Aorta (tissue), 5 donors: ENCODE results near the gene IL3RA. TPM values are rescaled to one million over a fixed set of nuclear protein-coding genes. Genes with fewer than 3 reads are reported as not detected.
"Not testable (repeated sequence)": the region's sequence is repeated elsewhere in the genome, so short reads cannot be mapped to it uniquely, and the experiment has no call there.

Experiments used
- ATAC-seq: fragments of 200-7000 bp; cut with Tn5 transposase; one replicate; pipeline ENCODE4 v1.9.1; 2022; ENCODE audit warnings: moderate library complexity; ENCODE audit not compliant: low FRiP score
- DNase-seq, 2 donors: peaks; one replicate each; pipeline ENCODE4 v3.0.0-alpha.2; 2020
- H3K27ac ChIP-seq, 2 donors: one replicate each; pipeline ENCODE4 v1.5.1; 2013; ENCODE audit warnings: low read length in 2 of 2, mild to moderate bottlenecking in 2 of 2, moderate library complexity in 2 of 2, control low read depth in 1 of 2, inconsistent platforms in 1 of 2, low read depth in 1 of 2
- H3K27me3 ChIP-seq, 2 donors: one replicate each; pipeline ENCODE4 v1.6.1; 2013; ENCODE audit warnings: control low read depth in 1 of 2, low read length in 1 of 2, mild to moderate bottlenecking in 1 of 2, moderate library complexity in 1 of 2; ENCODE audit not compliant: insufficient read depth in 2 of 2, control insufficient read depth in 1 of 2
- H3K36me3 ChIP-seq, 2 donors: one replicate each; pipeline ENCODE4 v1.6.1; 2013; ENCODE audit warnings: control low read depth in 1 of 2, low read length in 1 of 2, mild to moderate bottlenecking in 1 of 2; ENCODE audit not compliant: insufficient read depth in 2 of 2, control insufficient read depth in 1 of 2
- H3K4me1 ChIP-seq, 2 donors: one replicate each; pipeline ENCODE4 v1.6.1; 2013; ENCODE audit warnings: low read length in 2 of 2, control low read depth in 1 of 2, mild to moderate bottlenecking in 1 of 2, moderate library complexity in 1 of 2; ENCODE audit not compliant: insufficient read depth in 2 of 2, control insufficient read depth in 1 of 2
- H3K4me3 ChIP-seq, 2 donors: one replicate each; pipeline ENCODE4 v1.5.1; 2013; ENCODE audit warnings: low read length in 2 of 2, control low read depth in 1 of 2, mild to moderate bottlenecking in 1 of 2
- H3K9me3 ChIP-seq: one replicate; pipeline ENCODE4 v1.6.1; 2013; ENCODE audit warnings: mild to moderate bottlenecking, low read length; ENCODE audit not compliant: control insufficient read depth
- WGBS, 2 donors: extraction: QIAGEN DNeasy Blood & Tissue Kit; methylation state at CpG; one replicate each; pipeline ENCODE4 v1.1.7; 2013; 5-methylcytosine and 5-hydroxymethylcytosine counted together
- intact Hi-C, 2 donors: fragments of 100-400 bp; cut with DNase I; formaldehyde crosslinking; loops; one replicate each; pipeline versions ENCODE4 v1.14.2 to v1.15.0; 2022
- polyA plus RNA-seq, 2 donors: library from polyadenylated mRNA; stranded (reverse); fragments of 200-250 nt; gene quantifications; one replicate each; pipeline ENCODE4 v1.2.3, GENCODE V29; 2013
- total RNA-seq, 2 donors: library from RNA; stranded (reverse); fragmentation: NEBNext Ultra II Directional; extraction: Animal tissue kit (Norgen Biotek cat#: 25700); gene quantifications; one replicate each; pipeline ENCODE4 v1.2.1, GENCODE V29; 2021
- donor health status: healthy with polysubstance abuse.
- donor health status: Bipolar disorder and iron deficiency.
- donor health status: DM: no; HTN: no; CAD: no.
- donor health status: DM: no; HTN: no; CAD: no.
- donor health status: DM: yes; HTN: yes; CAD: no.

The IL3RA gene
- total and polyA plus RNA-seq, 4 donors: 0.95 to 21.9 (median 6.3) TPM; not detected in 1

DNA sequence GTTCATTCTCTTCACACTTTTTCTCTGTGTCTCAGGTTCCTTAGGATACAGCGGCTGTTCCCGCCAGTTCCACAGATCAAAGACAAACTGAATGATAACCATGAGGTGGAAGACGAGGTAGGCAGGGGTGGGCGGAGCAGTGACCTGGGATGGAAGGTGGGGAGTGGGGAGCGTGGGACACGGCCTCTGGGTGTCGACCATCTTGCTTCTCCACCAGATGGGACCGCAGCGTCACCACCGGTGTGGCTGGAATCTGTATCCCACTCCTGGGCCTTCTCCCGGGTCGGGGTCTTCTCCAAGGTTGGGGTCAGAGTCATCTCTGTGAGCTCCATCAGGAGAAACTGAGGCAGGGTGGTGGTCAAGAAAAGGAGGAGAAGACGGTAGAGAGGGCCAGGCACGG is 31.2 kb upstream of the IL3RA start:
- H3K4me3 ChIP-seq: no peak overlapping the region
- H3K4me1 ChIP-seq: no peaks in the 10 kb centered on the region
- no peak for DNase-seq
- intact Hi-C loops: no loop called here
- H3K36me3 ChIP-seq: no peaks in the 10 kb centered on the region
- peaks cover 2% of the 10 kb centered on the region for H3K9me3 ChIP-seq
- no peak for ATAC-seq
- no peaks in the 10 kb centered on the region for H3K27me3 ChIP-seq
- H3K27ac ChIP-seq: no peak overlapping the region
- 87 to 92% methylated on average over 14 of the region's 14 CpGs for WGBS, 2 donors

DNA sequence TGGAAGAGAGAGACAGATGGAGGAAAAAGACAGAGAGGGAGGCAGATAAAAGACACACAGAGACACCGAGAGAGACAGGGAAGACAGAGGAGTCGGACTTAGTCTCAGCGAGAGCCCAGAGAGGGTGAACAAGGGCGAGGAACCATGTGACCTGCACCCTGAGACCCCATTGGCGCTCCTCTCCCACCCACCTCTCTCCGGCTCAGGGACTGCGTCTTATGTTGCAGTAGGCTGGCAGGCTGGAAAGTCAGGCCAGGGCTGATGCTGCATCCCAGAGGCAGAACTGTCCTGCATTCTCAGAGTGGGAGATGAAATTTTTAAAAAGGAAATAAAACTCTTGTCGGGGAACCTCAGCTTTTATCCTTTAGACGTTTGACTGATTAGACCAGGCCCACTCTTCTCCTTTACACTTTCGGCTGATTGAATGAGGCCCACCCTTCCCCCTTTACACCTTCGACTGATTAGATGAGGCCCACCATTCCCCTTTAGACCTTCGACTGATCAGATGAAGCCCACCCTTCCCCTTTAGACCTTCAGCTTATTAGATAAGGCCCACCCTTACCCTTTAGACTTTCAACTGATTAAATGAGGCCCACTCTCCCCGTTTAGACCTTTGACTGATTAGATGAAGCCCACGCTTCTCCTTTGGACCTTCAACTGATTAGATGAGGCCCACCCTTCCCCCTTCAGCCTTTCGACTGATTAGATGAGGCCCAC is 29.5 kb upstream of the IL3RA start:
- no peaks in the 10 kb centered on the region for H3K4me1 ChIP-seq
- no peaks in the 10 kb centered on the region for H3K27me3 ChIP-seq
- no peaks in the 10 kb centered on the region for H3K9me3 ChIP-seq
- intact Hi-C loops: no loop called here
- no peak for ATAC-seq
- no peak overlapping the region for H3K4me3 ChIP-seq
- no peak overlapping the region for H3K27ac ChIP-seq
- DNase-seq: peak in 1 of 2 donors; percentile 62
- H3K36me3 ChIP-seq: no peaks in the 10 kb centered on the region
- 87 to 89% methylated on average over 15 of the region's 15 CpGs for WGBS, 2 donors

GRCh38 chrX:1307626-1308340 is 28.8 kb upstream of the IL3RA start:
- H3K27me3 ChIP-seq: no peaks in the 10 kb centered on the region
- intact Hi-C loops: no loop called here
- no peaks in the 10 kb centered on the region for H3K36me3 ChIP-seq
- no peak overlapping the region for H3K27ac ChIP-seq
- 86 to 90% methylated on average over 10 of the region's 10 CpGs for WGBS, 2 donors
- H3K4me3 ChIP-seq: no peak overlapping the region
- H3K4me1 ChIP-seq: no peaks in the 10 kb centered on the region
- ATAC-seq (no peak), DNase-seq (peak in 1 of 2 donors; percentile 3)
- H3K9me3 ChIP-seq: no peaks in the 10 kb centered on the region

DNA sequence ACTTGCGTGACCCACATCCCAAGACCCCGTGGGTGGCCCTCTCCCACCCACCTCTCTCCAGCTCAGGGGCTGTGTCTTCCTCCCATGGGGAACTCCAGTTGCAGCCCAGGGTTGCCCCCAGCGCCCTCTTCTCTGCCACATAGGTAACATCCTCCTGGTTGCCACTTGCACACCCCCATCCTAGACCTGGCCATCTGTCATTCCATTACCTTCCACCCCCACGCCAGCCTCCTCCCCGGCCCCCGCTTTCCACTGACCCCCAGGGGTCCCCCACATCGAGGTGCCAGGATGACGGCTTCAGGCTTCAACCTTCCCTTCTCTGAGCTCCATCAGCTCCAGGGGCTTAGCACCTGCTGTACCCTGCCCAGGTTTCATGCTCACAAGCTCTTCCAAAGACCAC is 28.1 kb upstream of the IL3RA start:
- ATAC-seq (no peak), DNase-seq (peak in 1 of 2 donors; percentile 64)
- Histone ChIP-seq H3K27ac (no peak overlapping the region), H3K4me1 (no peaks in the 10 kb centered on the region), H3K36me3 (no peaks in the 10 kb centered on the region), H3K9me3 (no peaks in the 10 kb centered on the region), H3K27me3 (no peaks in the 10 kb centered on the region), H3K4me3 (no peak overlapping the region)
- 91 to 95% methylated on average over 7 to 8 of the region's 8 CpGs for WGBS, 2 donors
- intact Hi-C loops: no loop called here

DNA sequence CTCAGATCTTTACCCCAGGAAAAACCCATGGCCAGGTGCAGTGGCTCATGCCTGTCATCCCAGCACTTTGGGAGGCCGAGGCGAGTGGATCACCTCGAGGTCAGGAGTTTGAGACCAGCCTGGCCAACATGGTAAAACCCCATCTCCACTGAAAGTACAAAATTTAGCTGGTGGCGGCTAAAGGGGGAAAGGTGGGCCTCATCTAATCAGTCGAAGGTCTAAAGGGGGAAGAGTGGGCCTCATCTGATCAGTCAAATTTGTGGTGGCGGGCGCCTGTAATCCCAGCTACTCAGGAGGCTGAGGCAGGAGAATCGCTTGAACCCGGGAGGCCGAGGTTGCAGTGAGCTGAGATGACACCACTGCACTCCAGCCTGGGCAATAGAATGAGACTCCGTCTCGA is 27.7 kb upstream of the IL3RA start:
- peak in 1 of 2 donors; percentile 8 for DNase-seq
- H3K36me3 ChIP-seq, H3K9me3 ChIP-seq, H3K4me1 ChIP-seq, ATAC-seq, H3K27me3 ChIP-seq, intact Hi-C loops, H3K27ac ChIP-seq, H3K4me3 ChIP-seq: not testable (repeated sequence)
- WGBS, 2 donors: 82 to 83% methylated on average over 12 of the region's 12 CpGs

- H3K4me1 ChIP-seq: no peaks in the 10 kb centered on the region
- H3K27me3 ChIP-seq: no peaks in the 10 kb centered on the region
- intact Hi-C loops: no loop called here
- H3K4me3 ChIP-seq: no peak overlapping the region
- WGBS, 2 donors: 87 to 89% methylated on average over 7 of the region's 7 CpGs
- ATAC-seq (no peak), DNase-seq (peak; percentile 34 to 37)
- no peak overlapping the region for H3K27ac ChIP-seq
- no peaks in the 10 kb centered on the region for H3K9me3 ChIP-seq
- H3K36me3 ChIP-seq: no peaks in the 10 kb centered on the region
Measured at GRCh38 chrX:1313788-1314187, 22.8 kb upstream of the IL3RA start.

DNA sequence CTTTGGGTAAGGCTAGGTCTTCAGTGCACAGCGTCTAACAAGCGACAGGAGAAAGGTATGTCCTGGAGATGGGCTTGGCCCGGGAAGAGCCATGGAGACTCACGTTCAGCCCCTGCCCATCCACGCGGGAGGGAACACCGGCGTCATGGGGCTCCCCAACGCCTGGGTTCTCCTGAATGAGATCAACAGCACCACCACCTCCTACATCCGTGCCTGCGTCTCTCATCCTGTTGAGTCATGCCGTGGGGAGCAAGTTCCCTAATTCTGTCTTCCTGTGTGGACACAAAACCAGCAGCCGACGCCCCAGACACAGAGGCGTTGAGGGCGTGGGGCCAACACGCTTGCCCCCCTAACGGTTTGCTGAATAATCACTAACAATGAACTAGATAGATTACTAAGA is 20.1 kb upstream of the IL3RA start:
- ATAC-seq (peak; percentile 33), DNase-seq (peak; percentile 78 to 86)
- Histone ChIP-seq H3K4me1 (no peaks in the 10 kb centered on the region), H3K9me3 (no peaks in the 10 kb centered on the region), H3K27me3 (no peaks in the 10 kb centered on the region), H3K4me3 (no peak overlapping the region), H3K36me3 (no peaks in the 10 kb centered on the region), H3K27ac (no peak overlapping the region)
- intact Hi-C loops: no loop called here
- WGBS, 2 donors: 80 to 84% methylated on average over 18 of the region's 18 CpGs

DNA sequence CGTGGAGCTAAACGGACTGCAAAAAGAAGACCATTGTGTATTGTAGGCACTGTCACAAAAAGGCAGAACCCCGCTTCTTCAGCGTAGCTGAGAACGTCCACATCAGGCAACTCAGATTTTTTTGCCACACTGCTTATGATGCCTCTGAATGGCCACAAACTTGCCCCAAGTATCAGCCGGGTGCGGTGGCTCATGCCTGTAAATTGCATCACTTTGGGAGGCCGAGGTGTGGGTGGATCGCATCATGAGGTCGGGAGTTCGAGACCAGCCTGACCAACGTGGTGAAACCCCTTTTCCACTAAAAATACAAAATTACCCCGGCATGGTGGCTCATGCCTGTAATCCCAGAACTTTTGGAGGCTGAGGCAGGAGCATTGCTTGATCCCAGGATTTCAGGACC is 14.9 kb upstream of the IL3RA start:
- H3K27ac ChIP-seq: no peak overlapping the region
- H3K4me1 ChIP-seq: no peaks in the 10 kb centered on the region
- WGBS, 2 donors: 73 to 78% methylated on average over 13 of the region's 13 CpGs
- H3K36me3 ChIP-seq: no peaks in the 10 kb centered on the region
- H3K4me3 ChIP-seq: no peak overlapping the region
- H3K9me3 ChIP-seq: no peaks in the 10 kb centered on the region
- no peaks in the 10 kb centered on the region for H3K27me3 ChIP-seq
- intact Hi-C loops: no loop called here
- DNase-seq: peak in 1 of 2 donors; percentile 33
- ATAC-seq: no peak

- Histone ChIP-seq H3K4me1 (no peaks in the 10 kb centered on the region), H3K27me3 (no peaks in the 10 kb centered on the region), H3K27ac (no peak overlapping the region), H3K36me3 (no peaks in the 10 kb centered on the region), H3K4me3 (no peak overlapping the region), H3K9me3 (no peaks in the 10 kb centered on the region)
- intact Hi-C loops: no loop called here
- peak in 1 of 2 donors; percentile 7 for DNase-seq
- ATAC-seq: no peak
- WGBS, 2 donors: 82 to 83% methylated on average over 9 of the region's 9 CpGs
Measured at GRCh38 chrX:1322393-1322792, 14.2 kb upstream of the IL3RA start.
